ENCODE data around the gene RAVER2. TPM values are rescaled to one million over a fixed set of nuclear protein-coding genes. Genes with fewer than 3 reads are reported as not detected.
"Not testable (repeated sequence)": the region's sequence is repeated elsewhere in the genome, so short reads cannot be mapped to it uniquely, and the experiment has no call there.

Gene RAVER2
- total RNA-seq, 1 experiment from 2014 or later, result 15.1 TPM

GRCh38 chr1:64775113-64775512 is 30.2 kb downstream of the RAVER2 start:
- in situ Hi-C loops (cut with HindIII; ENCODE audit: low pct_unique_long_range_greater_than_20kb, low sequenced_read_pairs) (no loop called here), intact Hi-C loops (cut with micrococcal nuclease; ENCODE audit: unreplicated experiment) (no loop called here)
- Histone ChIP-seq H3K27ac (ENCODE audit: low read length) (no peak overlapping the region), H3K9me3 (ENCODE audit: control insufficient read depth, insufficient read depth, low read depth, low read length) (peaks cover 10% of the 10 kb centered on the region; the same call in 1 of the 2 replicates), H3K27me3 (ENCODE audit: control insufficient read depth, insufficient read depth, low read length) (no peaks in the 10 kb centered on the region), H3K4me1 (ENCODE audit: control insufficient read depth, insufficient read depth, low read length) (no peaks in the 10 kb centered on the region), H3K4me3 (ENCODE audit: low read depth in 2 of 2, low read length in 2 of 2) (no peak overlapping the region), H3K36me3 (ENCODE audit: control insufficient read depth, insufficient read depth, low read length) (no peaks in the 10 kb centered on the region; the same call in 1 of the 2 replicates)
- TF ChIP-seq REST (IDR thresholded peaks at IDR 0.05; ENCODE audit: insufficient read depth in 1 of 2, low read depth in 2 of 2, low read length in 1 of 2) (no peak), SIN3A (IDR thresholded peaks at IDR 0.05; ENCODE audit: borderline replicate concordance, insufficient read depth, low read depth, low read length) (no peak), CTCF (IDR thresholded peaks at IDR 0.05) (no peak), POLR2AphosphoS5 (IDR thresholded peaks at IDR 0.05; ENCODE audit: low read depth, low read length) (no peak), TCF7L2 (IDR thresholded peaks at IDR 0.05; ENCODE audit: low read depth, low read length) (no peak)
- no peak for ATAC-seq
- DNase-seq (ENCODE audit: low read depth, low spot score), result no peak
- CTCF ChIA-PET, result no interaction called here
- POLR2A ChIA-PET, result no interaction called here
- no TSS peak for BruUV-seq (replicated peaks)

- POLR2A ChIA-PET; CTCF ChIA-PET; intact Hi-C loops (cut with micrococcal nuclease; ENCODE audit: unreplicated experiment); H3K9me3 ChIP-seq (ENCODE audit: control insufficient read depth, insufficient read depth, low read depth, low read length); H3K27me3 ChIP-seq (ENCODE audit: control insufficient read depth, insufficient read depth, low read length); ATAC-seq; BruUV-seq (replicated peaks); H3K4me1 ChIP-seq (ENCODE audit: control insufficient read depth, insufficient read depth, low read length); H3K36me3 ChIP-seq (ENCODE audit: control insufficient read depth, insufficient read depth, low read length); DNase-seq (ENCODE audit: low read depth, low spot score); H3K4me3 ChIP-seq (ENCODE audit: low read depth in 2 of 2, low read length in 2 of 2); in situ Hi-C loops (cut with HindIII; ENCODE audit: low pct_unique_long_range_greater_than_20kb, low sequenced_read_pairs); H3K27ac ChIP-seq (ENCODE audit: low read length): not testable (repeated sequence)
Measured at GRCh38 chr1:64782044-64782443, 37.2 kb downstream of the RAVER2 start.

GRCh38 chr1:64782848-64783247 is 38.0 kb downstream of the RAVER2 start:
- H3K4me1 ChIP-seq (ENCODE audit: control insufficient read depth, insufficient read depth, low read length); ATAC-seq; H3K36me3 ChIP-seq (ENCODE audit: control insufficient read depth, insufficient read depth, low read length); H3K27me3 ChIP-seq (ENCODE audit: control insufficient read depth, insufficient read depth, low read length); H3K27ac ChIP-seq (ENCODE audit: low read length); POLR2A ChIA-PET; BruUV-seq (replicated peaks); intact Hi-C loops (cut with micrococcal nuclease; ENCODE audit: unreplicated experiment); in situ Hi-C loops (cut with HindIII; ENCODE audit: low pct_unique_long_range_greater_than_20kb, low sequenced_read_pairs); H3K4me3 ChIP-seq (ENCODE audit: low read depth in 2 of 2, low read length in 2 of 2); H3K9me3 ChIP-seq (ENCODE audit: control insufficient read depth, insufficient read depth, low read depth, low read length); CTCF ChIA-PET; DNase-seq (ENCODE audit: low read depth, low spot score): not testable (repeated sequence)
